ENCODE results near the gene ZNF3. TPM values are rescaled to one million over a fixed set of nuclear protein-coding genes. Genes with fewer than 3 reads are reported as not detected.

The ZNF3 gene
- total and polyA plus RNA-seq, 12 donors: 13.2 to 47.3 (median 22.4) TPM

DNA sequence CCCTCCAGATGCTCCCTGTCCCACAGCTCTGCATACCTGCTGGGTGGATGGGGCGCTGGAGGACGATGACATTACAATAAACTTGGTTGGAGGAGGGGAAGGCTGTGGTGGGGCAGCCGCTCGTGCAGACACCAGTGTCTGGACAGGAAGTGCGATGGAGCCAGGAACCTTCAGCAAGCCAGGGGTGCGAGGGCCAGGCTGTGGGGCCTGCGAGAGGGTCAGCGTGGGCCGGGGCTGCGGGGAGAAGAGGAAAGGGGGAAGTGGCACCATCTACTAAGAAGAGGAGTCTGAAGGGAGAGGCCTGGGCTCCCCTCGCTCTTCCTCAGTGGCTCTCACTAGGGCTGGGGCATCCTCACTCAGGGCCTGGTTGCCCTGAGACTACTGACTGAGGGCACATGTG lies 26.4 kb upstream of the ZNF3 start:
- WGBS, 4 donors: 81 to 88% (median 83%) methylated on average over 10 to 11 of the region's 11 CpGs
- no peak for TF ChIP-seq POLR2A (IDR thresholded peaks at IDR 0.05)
- TF ChIP-seq, protein P1, sequence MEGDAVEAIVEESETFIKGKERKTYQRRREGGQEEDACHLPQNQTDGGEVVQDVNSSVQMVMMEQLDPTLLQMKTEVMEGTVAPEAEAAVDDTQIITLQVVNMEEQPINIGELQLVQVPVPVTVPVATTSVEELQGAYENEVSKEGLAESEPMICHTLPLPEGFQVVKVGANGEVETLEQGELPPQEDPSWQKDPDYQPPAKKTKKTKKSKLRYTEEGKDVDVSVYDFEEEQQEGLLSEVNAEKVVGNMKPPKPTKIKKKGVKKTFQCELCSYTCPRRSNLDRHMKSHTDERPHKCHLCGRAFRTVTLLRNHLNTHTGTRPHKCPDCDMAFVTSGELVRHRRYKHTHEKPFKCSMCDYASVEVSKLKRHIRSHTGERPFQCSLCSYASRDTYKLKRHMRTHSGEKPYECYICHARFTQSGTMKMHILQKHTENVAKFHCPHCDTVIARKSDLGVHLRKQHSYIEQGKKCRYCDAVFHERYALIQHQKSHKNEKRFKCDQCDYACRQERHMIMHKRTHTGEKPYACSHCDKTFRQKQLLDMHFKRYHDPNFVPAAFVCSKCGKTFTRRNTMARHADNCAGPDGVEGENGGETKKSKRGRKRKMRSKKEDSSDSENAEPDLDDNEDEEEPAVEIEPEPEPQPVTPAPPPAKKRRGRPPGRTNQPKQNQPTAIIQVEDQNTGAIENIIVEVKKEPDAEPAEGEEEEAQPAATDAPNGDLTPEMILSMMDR (IDR thresholded peaks at IDR 0.05): no peak
- no peak for DNase-seq
- peaks cover 0 to 70% of the 10 kb centered on the region in 2 donors for H3K36me3 ChIP-seq (replicated peaks in 1 of 2)
- H3K4me1 ChIP-seq (replicated peaks in 1 of 2): no peaks in the 10 kb centered on the region
- H3K4me3 ChIP-seq: no peak overlapping the region
- H3K27me3 ChIP-seq: no peaks in the 10 kb centered on the region
- intact Hi-C loops (cut with DNase I): no loop called here
- no peak overlapping the region for H3K27ac ChIP-seq
- no peaks in the 10 kb centered on the region for H3K9me3 ChIP-seq (replicated peaks in 1 of 3)

DNA sequence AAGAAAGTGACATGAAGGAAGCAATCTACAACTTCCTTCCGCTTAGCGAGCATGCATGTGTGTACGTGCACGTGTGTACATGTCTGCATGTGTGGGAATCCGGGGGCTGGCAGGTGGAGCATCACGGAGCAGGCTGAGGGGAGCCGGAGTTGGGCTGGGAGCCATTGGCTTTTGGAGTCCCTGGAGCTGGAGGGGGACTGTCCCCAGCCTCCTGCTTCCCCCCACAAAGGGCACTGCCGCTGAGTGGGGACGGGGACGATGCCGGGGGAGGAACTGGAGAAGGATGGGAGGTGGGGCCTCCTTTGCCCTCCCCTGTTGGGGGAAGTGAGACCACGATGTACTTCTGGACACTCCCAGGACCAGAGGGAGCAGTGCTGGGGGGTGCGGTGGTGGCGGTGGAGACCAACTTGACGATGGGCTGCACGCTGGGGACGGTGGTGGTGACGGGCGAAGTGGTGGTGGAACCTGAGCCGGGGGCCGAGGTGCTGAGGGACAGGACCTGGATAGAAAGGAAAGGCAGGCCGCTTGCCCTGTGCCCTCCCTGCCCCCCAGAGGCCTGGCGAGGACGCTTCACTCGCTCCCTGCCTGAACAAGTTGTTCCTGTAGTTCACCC lies 25.7 kb upstream of the ZNF3 start:
- TF ChIP-seq, protein P1 (IDR thresholded peaks at IDR 0.05): no peak
- TF ChIP-seq POLR2A (IDR thresholded peaks at IDR 0.05): no peak
- no peak overlapping the region for H3K27ac ChIP-seq
- WGBS, 4 donors: 82 to 91% (median 85%) methylated on average over 22 to 25 of the region's 25 CpGs
- peaks cover 0 to 63% of the 10 kb centered on the region in 2 donors for H3K36me3 ChIP-seq (replicated peaks in 1 of 2)
- intact Hi-C loops (cut with DNase I): no loop called here
- no peak overlapping the region for H3K4me3 ChIP-seq
- H3K27me3 ChIP-seq: no peaks in the 10 kb centered on the region
- no peak for DNase-seq
- peaks cover 3 to 4% of the 10 kb centered on the region in 2 donors for H3K4me1 ChIP-seq (replicated peaks in 1 of 2)
- no peaks in the 10 kb centered on the region for H3K9me3 ChIP-seq (replicated peaks in 1 of 3)

DNA sequence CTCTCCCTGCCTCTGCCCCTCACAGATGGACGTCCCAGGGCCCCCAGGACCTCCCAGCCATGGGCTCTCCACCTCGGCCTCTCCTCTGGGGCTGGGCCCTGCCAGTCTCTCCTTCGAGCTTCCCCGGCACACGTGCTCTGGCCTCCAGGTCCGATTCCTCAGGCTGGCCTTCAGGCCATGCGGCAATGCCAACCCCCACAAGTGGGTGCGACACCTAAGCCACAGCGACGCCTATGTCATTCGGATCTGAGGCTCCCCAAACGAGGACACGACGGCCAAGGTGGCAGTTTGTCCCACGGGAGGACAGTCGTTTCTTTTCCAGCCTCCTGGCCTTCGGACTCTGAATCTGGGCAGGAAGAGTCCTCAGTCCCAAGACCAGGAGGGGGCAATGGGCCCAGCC lies 25.1 kb upstream of the ZNF3 start:
- Histone ChIP-seq H3K4me1 (replicated peaks in 1 of 2) (peaks cover 4 to 6% of the 10 kb centered on the region in 2 donors), H3K4me3 (no peak overlapping the region), H3K9me3 (replicated peaks in 1 of 3) (no peaks in the 10 kb centered on the region), H3K27me3 (no peaks in the 10 kb centered on the region), H3K27ac (no peak overlapping the region), H3K36me3 (replicated peaks in 1 of 2) (peaks cover 0 to 57% of the 10 kb centered on the region in 2 donors)
- intact Hi-C loops (cut with DNase I): no loop called here
- TF ChIP-seq, protein P1 (IDR thresholded peaks at IDR 0.05): no peak
- TF ChIP-seq POLR2A (IDR thresholded peaks at IDR 0.05): no peak
- no peak for DNase-seq
- WGBS, 4 donors: 81 to 89% (median 83%) methylated on average over 14 to 17 of the region's 17 CpGs

DNA sequence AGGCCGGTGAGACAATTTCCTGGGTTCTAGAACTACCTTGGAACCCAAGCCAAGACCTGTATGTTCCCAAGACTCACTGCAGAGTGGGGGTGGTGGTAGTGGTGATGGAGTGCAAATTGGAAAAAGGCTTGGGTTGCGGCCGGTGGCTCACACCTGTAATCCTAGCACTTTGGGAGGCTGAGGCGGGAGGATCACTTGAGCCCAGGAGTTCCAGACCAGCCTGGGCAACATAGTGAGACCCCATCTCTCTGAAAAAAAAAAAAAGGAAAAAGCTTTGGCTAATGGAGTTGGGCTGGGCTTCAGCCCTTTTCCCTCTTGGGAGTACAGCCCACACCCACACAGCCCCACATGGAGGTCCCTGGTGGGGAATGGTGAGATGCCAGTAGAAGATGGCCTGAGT lies 24.0 kb upstream of the ZNF3 start:
- no peak for DNase-seq
- peaks cover 4 to 6% of the 10 kb centered on the region in 2 donors for H3K4me1 ChIP-seq (replicated peaks in 1 of 2)
- 91 to 100% (median 94%) methylated on average over 3 to 4 of the region's 4 CpGs for WGBS, 4 donors
- H3K27me3 ChIP-seq: no peaks in the 10 kb centered on the region
- intact Hi-C loops (cut with DNase I): no loop called here
- TF ChIP-seq, protein P1 (IDR thresholded peaks at IDR 0.05): no peak
- no peak for TF ChIP-seq POLR2A (IDR thresholded peaks at IDR 0.05)
- H3K36me3 ChIP-seq (replicated peaks in 1 of 2): peaks cover 0 to 46% of the 10 kb centered on the region in 2 donors
- H3K27ac ChIP-seq: no peak overlapping the region
- H3K9me3 ChIP-seq (replicated peaks in 1 of 3): no peaks in the 10 kb centered on the region
- H3K4me3 ChIP-seq: no peak overlapping the region

Data from adrenal gland (tissue), 12 donors.